GM19023 (cell line): ENCODE results near the gene TIRAP.

Source experiments
- ATAC-seq: cut with Tn5 transposase; IDR thresholded peaks from one replicate; pipeline ENCODE4 v1.9.1; 2021; ENCODE audit warnings: mild to moderate bottlenecking, moderate library complexity; ENCODE audit not compliant: unreplicated experiment

Gene TIRAP

DNA sequence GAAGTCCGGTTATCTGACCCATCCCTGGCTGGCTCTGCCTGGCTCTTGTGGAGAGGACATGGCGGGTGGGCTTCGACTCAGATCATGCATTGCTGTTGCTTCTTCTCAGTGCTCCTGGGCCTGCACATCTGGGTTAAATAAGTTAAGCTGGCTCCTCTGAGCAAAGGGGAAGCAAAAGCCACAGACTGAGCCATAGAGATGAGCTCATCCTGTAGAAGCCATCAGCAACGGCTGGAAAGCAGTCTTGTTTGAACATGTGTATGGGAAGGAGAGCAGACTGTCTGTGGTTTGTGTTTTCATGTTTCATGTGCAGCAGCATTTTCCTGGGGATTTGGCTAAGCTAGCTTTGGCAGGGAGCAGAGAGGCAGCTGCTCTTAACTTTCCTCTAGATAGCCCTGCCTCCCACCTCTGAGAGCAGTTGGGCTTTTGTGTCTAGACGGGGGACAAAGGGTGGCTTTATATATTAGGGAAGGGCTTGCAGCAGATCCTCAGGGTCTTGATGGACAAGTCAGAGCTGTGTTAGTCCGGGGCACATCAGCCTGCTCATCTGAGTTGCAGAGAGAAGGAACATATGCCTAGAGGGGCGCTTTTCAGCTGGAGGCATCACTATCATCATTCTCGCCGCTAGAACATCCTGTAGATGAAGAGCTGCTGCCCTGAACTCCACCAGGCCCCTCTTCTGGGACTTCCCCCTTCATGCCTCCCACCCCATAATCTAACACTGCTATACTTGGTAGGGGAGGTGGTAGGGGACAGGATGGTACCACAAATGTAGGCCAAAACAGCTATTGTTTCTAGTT is 35.9 kb downstream of the TIRAP start:
- peak; percentile 86 for ATAC-seq

DNA sequence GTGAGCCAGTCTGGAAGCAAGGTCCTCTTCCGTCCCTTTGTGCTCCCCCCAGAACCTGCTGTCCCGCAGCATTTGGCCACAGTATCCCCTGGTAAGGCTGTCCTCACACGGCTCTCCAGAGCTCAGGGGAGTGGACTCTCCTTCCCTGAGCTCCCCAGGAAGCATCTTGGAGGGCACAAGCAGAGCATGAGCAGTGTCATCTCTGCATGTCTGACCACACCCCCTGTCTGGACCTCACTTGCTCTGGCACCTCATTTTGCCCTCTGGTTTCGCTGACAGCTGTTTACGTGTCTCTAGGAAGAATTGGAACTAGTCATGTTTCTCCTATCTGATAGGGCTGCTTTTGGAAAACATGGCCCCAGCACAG is 36.5 kb downstream of the TIRAP start:
- no peak for ATAC-seq

DNA sequence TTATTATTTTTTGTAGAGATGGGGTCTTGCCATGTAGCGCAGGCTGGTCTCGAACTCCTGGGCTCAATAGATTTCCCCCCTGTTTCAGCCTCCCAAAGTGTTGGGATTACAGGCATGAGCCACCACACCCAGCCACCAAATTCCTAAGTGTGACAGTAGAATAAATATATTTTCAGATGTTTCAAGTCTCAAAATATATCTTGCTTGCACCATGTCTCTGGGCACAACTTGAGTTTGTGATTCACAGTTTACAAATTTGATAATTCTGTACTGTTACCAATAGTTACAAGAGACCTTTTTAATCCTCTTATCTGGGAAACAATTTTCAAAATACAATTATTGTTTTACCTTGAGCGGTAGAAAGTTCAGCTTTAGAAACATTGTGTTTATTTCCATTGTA is 40.1 kb downstream of the TIRAP start:
- ATAC-seq = no peak

DNA sequence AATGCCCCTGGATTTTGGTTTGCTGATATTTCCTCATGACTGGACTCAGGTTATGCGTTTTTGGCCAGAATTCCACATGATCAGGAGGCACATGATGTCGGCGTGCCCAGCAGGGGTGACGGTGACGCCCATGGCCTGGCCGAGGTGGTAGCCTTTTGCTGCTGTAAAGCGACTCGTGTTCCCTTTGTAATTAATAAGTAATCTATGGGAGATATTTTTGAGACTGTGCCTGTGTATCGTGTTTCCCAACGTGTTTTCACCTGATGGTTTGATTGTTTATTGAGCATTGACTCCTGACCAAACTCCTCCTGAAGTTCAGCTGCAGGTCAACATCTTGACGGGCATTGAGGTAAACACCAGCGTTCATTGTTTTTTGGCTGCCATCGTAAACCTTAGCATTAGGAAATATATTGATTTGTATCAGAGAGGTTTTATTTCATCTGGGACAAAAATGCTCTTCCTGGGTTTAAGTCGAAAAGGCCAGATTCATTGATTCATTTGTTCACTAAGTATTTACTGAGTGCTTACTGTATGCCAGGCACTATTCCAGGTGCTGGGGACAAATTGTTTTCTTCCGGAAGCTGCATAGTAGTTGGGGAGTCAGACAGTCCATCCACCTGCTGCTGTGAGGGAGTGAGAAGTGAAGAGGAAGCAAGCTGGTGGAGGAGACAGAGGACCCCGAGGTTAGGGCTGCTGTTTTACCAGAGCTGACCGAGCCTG is 44.5 kb downstream of the TIRAP start:
- ATAC-seq = no peak

DNA sequence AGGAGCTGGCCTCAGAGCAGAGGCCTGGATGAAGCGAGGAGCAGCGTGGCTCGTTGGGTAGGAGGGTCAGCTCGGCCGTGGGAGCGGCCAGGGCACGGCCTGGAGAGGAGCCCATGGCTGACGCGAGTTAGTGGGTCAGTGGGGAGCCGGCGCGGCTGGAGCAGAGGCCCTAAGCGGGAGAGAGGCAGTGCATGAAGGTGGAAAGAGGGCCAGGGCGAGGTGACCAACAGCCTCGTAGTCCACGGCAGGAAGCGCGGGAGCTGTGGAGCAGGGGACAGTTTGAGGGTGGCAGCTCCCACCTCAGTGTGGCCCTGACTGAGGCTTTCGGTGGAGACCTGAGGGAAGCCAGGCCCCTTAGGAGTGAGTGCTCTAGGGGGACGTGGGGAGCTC is 45.1 kb downstream of the TIRAP start:
- no peak for ATAC-seq

DNA sequence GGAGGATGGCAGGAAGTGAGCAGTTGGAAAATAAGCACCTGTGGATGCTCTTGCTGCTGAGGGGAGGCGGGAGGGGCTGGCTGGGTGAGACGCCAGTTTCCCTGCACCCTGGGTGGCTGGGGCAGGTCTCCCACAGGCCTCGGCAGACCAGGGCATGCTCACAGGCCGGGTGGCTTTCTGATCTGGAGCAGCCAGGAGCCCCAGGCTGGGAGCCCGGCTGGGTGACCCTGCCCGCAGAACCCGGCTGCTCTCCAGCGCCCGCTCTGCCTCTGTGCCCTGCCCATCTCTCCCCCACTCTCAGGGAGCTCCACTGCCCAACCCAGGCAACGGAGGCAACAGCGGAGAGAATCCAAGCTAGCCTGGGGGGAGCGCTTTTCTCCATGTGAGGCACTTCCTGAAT is 45.6 kb downstream of the TIRAP start:
- ATAC-seq = no peak

DNA sequence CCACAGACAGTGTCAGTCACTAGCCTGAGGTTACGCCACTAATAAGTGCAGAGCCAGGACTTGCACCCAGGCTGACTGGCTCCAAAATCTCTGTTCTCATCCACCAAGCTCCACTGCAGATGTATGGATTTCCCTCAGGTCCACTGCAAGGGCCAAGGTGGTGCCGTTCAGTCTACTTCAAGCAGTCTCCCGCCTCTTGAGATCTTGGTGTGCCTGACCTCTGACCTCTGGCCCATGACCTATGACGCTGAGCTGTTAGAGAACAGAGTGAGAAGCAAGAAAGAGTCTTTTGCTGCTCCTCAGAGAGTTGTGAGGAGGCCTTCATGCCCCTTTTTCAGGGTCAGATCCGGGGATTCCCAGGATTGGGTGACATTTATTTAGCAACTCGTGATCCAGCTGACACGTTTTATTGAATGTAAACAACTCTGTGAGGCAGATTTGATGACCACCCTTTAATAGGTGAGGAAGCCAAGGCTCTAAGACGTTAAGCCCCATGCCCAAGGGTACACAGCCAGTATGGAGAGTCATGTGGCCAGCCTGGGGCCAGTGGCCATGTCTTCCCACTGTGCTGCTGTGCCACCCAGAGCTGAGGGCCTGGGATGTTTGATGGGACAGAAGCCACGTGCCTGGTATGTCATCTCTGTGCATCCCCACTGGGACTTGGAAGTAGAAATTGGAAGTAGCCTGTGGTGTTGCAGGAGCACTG is 46.2 kb downstream of the TIRAP start:
- no peak for ATAC-seq

DNA sequence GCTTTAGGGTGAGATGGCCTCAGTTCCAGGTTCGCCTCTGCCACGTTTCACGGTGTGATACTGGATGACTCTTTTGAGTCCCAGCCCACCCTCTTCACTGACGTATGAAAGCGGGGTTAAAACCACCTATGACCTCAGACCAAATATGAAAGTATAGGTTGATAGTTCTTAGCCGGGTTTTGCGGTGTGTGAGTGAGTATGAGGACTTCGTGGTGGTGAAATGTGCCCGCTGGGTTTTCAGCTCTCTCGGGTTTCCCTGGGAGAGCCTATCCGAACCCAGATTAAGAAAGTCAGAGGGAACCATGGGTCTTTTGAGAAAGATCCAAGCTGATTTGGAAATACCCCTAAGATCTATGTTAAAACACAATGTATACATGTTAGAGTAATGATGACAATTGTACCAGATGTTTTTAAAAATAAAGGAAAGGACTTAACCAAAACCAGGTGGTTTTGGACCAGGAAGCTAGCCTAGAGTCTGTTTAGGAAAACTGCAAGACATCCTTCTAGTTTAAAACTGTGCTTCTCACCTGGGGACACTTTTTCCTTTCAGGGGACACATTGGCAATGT is 46.8 kb downstream of the TIRAP start:
- ATAC-seq = no peak

DNA sequence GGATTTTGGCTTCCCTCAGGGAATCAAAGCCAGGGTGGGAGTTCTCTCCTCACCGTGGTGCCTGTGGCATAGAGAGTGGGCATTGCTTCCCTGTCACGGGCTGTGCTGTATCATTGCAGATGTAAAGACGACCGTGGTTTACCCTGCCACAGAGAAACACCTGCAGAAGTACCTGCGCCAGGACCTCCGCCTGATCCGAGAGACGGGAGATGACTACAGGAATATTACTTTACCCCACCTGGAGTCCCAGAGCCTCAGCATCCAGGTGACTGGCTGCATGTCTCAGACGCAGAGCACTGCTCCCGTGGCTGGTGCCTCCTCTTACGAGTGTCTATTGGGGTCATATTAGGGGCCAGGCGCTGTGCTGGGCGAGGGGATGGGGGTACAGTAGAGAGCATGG is 48.4 kb downstream of the TIRAP start:
- ATAC-seq = no peak

DNA sequence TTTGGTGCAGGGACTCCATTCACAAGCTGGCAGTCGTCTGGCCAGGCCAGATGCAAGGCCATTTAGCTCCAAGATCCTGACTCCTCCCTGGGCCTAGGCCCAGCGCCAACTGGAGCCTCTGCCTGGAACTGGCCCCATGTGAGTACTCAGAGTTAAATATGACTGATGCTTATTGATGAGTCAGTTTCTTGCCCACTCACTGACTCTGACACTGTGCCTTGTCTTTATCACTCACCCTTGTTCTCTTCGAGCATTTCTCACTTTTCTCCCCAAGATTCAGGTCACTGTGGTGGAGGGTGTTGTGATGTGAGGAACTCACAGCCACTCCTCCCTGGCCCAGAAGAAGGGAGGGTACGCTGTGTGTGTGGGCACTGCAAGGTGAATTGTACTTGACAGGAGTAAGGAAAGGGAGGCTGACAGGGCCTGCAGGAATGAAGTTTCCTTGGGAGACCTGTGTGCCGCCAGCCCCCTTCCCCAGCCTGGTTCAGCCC is 49.4 kb downstream of the TIRAP start:
- no peak for ATAC-seq

DNA sequence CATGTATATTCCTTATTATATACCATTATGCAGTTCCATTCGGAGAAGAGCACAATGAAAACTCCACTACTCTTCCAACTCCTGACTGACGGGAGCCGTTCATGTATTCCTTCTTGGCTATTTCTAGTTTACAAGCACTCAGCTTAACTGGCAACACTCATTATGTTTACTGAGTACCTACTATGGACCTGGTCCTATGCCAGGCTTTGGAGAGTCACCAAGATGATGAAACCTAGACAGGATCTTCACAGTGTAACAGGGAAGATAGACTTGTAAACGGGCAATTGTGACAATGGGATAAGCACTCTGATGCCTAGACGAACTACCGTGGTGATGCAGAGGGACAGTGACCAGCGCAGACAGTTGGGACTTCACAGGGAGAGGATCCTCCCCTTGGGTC is 50.2 kb downstream of the TIRAP start:
- ATAC-seq = no peak

DNA sequence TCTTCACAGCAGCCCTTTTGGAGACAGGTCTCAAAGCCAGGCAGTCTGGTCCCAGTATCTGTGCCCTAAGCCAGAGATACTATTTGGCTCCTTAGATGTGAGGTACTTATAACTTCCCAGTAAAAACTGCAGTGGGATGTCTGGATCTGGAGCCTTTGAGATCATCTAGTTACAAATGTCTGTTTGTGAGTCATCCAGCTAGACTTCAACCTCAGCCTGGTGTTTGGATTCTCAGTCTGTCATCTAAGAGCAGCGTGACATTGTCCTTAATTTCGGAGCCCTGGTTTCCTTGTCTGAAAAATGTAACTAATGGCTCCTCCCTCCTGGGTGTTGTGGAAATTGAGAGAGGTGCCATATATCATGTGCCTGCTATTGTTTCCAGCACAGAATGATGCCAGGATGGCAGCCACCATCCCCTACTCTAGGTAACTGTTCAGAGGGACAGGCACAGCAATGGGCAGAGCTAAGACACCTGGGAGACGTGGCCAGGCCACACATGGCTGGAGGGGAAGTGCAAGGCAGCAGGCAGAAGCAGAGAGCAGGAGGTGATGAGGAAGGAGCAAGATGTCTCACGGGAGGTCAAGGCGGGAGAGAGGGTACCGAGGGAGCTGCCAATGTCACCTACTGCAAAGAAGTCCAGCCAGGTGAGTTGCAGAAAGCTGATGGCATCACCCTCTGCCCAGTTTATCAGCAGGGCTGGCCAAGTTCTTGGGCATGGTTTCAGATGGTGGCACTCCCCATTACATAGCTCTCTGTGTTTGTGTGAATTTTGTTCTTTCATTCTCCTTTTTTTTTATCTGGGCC is 52.0 kb downstream of the TIRAP start:
- no peak for ATAC-seq

DNA sequence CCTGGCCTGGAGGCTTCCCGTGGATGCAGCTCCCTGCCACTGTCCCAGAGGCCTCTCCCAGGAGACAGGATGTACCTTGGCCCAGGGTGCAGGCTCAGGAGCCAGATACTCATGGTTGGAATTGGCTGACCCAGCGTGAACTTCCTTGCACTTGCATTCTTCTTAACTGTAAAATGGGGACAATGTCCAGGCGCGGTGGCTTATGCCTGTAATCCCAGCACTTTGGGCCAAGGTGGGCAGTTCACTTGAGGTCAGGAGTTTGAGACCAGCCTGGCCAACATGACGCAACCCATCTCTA is 52.5 kb downstream of the TIRAP start:
- ATAC-seq = no peak

DNA sequence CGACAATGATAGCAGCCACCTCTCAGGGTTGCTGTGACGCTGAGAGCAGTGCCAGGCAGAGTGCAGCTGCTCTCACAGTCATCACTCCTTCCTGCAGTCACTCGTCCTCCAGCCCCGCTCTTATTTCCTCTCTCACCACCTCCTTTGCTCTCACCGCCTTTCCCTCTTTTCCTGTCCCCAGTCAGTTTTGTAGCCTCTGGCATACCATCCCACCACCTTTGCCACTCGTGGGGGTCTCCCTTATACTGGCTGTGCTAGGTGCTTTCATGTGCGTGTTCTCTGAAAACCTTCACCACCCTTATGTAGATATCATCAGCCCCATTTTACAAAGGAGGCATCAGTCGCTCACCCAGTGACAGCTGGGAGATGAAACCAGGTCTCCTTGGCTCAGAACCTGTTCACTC is 53.2 kb downstream of the TIRAP start:
- no peak for ATAC-seq

DNA sequence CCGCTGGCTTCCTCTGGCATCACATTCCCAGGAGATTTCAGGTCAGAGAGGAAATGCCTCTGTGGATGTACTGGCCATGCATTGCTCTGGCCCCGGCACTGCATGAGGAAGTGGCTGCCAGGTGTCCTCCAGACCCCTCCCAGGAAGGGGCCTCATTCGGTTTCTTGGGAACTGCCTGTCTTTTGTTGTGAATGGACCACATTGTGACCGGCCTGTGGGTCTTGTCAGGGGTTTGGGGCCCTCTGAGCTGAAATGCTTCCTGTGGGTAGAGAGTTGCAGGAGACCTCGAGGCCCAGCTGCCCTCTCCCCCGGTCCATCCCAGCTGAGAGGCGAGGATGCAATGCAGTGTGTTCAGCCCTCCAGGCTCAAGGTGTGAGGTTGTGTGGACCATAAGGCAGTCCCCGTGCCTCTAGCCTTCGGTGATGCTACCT is 53.8 kb downstream of the TIRAP start:
- no peak for ATAC-seq

DNA sequence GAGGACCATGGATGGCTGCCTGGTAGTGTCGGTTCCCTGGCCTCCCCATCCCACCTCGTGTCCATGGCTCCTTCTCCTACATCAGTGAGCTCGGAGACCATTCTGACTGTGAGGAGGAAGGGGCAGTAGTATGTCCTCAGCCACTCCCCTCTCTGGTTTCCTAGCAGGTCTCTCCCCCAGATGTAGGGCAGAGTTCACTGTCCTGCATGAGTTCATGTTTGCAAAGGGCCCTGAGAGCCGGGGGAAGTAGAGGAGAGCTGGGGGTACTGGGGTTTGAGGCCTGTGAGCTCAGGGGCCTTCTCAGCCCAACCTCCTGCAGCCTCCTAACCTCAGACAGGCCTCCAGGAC is 54.2 kb downstream of the TIRAP start:
- no peak for ATAC-seq

DNA sequence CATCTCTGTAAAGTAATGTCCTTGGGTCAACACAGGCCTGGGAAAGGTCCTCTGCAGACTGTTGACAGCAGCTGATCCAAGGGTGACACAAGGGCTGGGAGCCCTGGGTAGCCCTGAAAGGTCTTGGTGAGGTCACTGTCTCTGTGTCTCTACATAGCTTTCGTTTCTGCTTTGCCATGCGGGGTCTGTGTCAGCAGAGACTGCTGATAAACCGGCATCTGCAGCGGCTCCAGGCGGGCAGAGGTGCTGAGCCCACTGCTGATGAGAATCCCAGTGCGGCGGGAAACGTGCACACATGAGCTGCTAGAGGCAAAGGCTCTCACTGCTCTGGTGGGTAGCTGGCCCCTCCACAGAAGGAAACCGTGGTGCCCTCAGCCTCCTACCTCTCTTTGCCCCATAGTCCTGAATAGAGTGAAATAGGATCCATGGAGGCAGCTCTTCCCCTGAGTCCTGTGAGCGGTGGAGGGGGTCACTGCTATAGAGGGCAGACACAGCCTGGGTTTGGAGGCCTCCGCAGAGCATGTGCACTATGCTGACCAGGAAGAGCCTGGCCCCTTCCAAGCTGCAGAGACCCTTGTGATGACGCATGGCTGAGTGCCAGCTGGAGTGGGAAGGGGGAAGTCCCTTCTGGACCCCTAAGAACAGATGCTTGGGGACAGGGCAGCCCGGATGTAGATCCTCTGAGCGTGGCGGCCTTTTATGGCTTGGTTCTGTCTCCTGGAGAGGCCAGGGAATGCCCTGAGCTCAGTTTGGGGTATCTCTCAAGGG is 54.8 kb downstream of the TIRAP start:
- ATAC-seq = no peak

DNA sequence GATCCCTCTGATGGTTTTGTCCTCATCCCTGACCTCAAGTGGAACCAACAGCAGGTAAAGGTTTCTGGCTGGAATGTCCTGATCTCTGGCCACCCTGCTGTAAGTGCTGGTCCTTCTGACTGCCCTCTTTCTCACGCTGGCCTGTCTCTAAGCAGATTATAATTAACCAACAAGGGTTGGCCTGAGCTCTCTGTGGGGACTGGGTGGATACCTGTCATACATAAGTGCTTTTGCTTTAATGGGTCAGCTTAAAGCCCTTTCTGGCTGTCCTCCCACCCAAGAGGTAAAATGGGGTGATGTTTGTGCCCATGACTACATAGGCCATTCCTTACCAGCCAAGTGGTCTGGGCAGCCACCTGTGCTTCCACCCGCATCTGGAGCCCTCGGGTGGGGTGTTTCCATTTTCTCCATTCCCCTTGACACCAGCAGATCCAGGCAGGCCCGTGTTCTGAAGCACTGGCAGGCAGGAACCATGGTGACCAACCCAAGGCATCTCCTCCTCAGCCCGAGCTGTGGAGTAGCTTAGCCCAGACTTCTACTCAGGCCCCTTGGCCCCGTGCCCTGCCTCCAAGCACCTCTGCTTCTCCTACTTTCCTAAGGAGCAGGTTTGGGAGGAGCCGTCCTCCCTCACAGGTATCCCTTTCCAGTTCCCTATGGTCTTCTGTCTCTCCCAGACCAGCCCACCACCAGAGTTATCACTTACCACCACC is 55.6 kb downstream of the TIRAP start:
- ATAC-seq = no peak

DNA sequence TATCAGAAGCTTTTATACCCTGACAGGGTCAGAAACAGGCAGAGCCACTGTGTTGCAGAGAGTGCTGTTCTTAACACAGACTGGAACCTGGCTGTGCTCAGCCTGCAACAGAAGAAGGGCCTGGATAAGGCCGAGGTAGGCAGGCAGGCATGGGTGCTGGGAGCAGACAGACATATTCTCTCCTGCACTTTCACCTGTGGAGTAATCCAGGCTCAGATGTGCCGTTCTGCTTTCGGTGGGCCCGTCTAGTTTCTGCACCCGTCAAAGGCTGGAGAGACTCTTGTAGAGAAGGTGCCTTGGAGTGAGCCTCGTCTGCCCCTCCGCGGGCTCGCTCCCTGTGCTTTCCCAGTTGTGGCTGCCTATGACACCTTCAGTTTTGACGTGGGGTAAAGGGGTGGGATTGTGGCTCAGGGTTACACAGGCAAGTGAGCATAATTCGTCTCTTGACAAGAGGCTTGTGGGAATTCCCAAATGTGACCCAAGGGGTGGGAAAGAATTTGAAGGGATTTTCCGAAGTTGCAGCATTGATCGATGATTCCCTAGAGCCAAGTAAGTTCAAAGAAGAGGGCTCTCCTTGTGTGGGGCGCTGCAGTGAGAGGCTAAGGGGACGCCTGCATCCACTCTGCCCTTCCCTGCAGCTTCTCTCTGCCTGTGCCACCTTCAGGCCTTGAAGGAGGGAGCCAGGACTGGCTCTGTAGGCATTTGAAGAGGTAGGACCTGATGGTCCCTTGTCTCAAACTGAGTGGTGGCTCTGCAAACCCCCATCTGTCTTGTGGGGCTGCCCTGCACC is 56.4 kb downstream of the TIRAP start:
- ATAC-seq = no peak
